HG03045 (cell line): ENCODE results near the gene SLC12A6.
"Not testable (repeated sequence)": the region's sequence is repeated elsewhere in the genome, so short reads cannot be mapped to it uniquely, and the experiment has no call there.

ENCODE experiments used
- ATAC-seq: cut with Tn5 transposase; IDR thresholded peaks from one replicate; pipeline ENCODE4 v1.9.1; 2021; ENCODE audit warnings: mild to moderate bottlenecking, moderate library complexity; ENCODE audit not compliant: unreplicated experiment

The SLC12A6 gene

GRCh38 chr15:34358367-34358766 is 20.8 kb upstream of the SLC12A6 start:
- ATAC-seq: no peak

- no peak for ATAC-seq
Observed at GRCh38 chr15:34357653-34358052, 20.1 kb upstream of the SLC12A6 start.

- no peak for ATAC-seq
Observed at GRCh38 chr15:34355241-34355640, 17.7 kb upstream of the SLC12A6 start.

- ATAC-seq: no peak
Observed at GRCh38 chr15:34354286-34354685, 16.7 kb upstream of the SLC12A6 start.

GRCh38 chr15:34353627-34354026 is 16.0 kb upstream of the SLC12A6 start:
- no peak for ATAC-seq

GRCh38 chr15:34352996-34353395 is 15.4 kb upstream of the SLC12A6 start:
- not testable (repeated sequence) for ATAC-seq

GRCh38 chr15:34349769-34350168 is 12.2 kb upstream of the SLC12A6 start:
- no peak for ATAC-seq

GRCh38 chr15:34348735-34349300 is 11.2 kb upstream of the SLC12A6 start:
- ATAC-seq: no peak

GRCh38 chr15:34347951-34348638 is 10.5 kb upstream of the SLC12A6 start:
- ATAC-seq: no peak

GRCh38 chr15:34342737-34343575 is 5.4 kb upstream of the SLC12A6 start, which contains the start of the genes NOP10 and NUTM1:
NOP10 (minus strand) TSS chr15:34343136; CDS start chr15:34343073, 63 bp downstream.
NUTM1 (plus strand) TSS chr15:34343315; CDS start chr15:34343697, 382 bp downstream.
- peak; percentile 89 for ATAC-seq

- ATAC-seq: not testable (repeated sequence)
Observed at GRCh38 chr15:34342213-34342736, 4.7 kb upstream of the SLC12A6 start.

- no peak for ATAC-seq
Observed at GRCh38 chr15:34341381-34342212, 4.0 kb upstream of the SLC12A6 start.

GRCh38 chr15:34339946-34340345 is 2.4 kb upstream of the SLC12A6 start:
- no peak for ATAC-seq

- ATAC-seq: no peak
Observed at GRCh38 chr15:34338347-34338746, 766 bp upstream of the SLC12A6 start.

GRCh38 chr15:34336991-34337556 is 507 bp downstream of the SLC12A6 start:
- peak; percentile 12 for ATAC-seq

- no peak for ATAC-seq
Observed at GRCh38 chr15:34336231-34336990, 1.2 kb downstream of the SLC12A6 start.

- no peak for ATAC-seq
Observed at GRCh38 chr15:34335176-34336032, 2.2 kb downstream of the SLC12A6 start.

- no peak for ATAC-seq
Observed at GRCh38 chr15:34334672-34335071, 2.9 kb downstream of the SLC12A6 start.
